Sigmoid colon (tissue), 7 donors: ENCODE results near the gene SLC22A2. TPM values are rescaled to one million over a fixed set of nuclear protein-coding genes. Genes with fewer than 3 reads are reported as not detected.

Experiments used
- DNase-seq: peaks from one replicate; pipeline ENCODE4 v3.0.0-alpha.2; 2019
- H3K27ac ChIP-seq, 4 donors: fragments of 200-600 bp; sonication (generic); one replicate each; pipeline ENCODE4 v1.5.1; 2016 to 2019; ENCODE audit warnings: mild to moderate bottlenecking in 1 of 4
- H3K27me3 ChIP-seq, 3 donors: fragments of 200-600 bp; sonication (generic); one replicate each; pipeline ENCODE4 v1.5.1; 2019; ENCODE audit warnings: mild to moderate bottlenecking in 1 of 3
- H3K36me3 ChIP-seq, 4 donors: fragments of 200-600 bp; sonication (generic); one replicate each; pipeline ENCODE4 v1.5.1; 2016 to 2019
- H3K4me1 ChIP-seq, 4 donors: fragments of 200-600 bp; sonication (generic); one replicate each; pipeline ENCODE4 v1.5.1; 2017 to 2019
- H3K4me3 ChIP-seq, 4 donors: fragments of 200-600 bp; sonication (generic); one replicate each; pipeline ENCODE4 v1.5.1; 2017 to 2019; ENCODE audit warnings: mild to moderate bottlenecking in 2 of 4, moderate library complexity in 1 of 4
- H3K9me3 ChIP-seq, 4 donors: fragments of 200-600 bp in 3 of 4; sonication (generic) in 3 of 4; one replicate each; pipeline versions ENCODE4 v1.5.1 to v1.6.1; 2013 to 2019
- EP300 ChIP-seq, 4 donors: sonication (generic); formaldehyde crosslinking; IDR thresholded peaks; one replicate each; pipeline ENCODE4 v1.6.1; 2017; ENCODE audit warnings: antibody characterized with exemption in 4 of 4
- POLR2A ChIP-seq, 2 donors: fragments of 450-650 bp; IDR thresholded peaks; one replicate each; pipeline ENCODE4 v1.6.1; 2016; ENCODE audit warnings: antibody characterized with exemption in 2 of 2, mild to moderate bottlenecking in 2 of 2, moderate library complexity in 2 of 2
- POLR2AphosphoS5 ChIP-seq, 4 donors: sonication (generic); formaldehyde crosslinking; IDR thresholded peaks; one replicate each; pipeline ENCODE4 v1.6.1; 2017; ENCODE audit warnings: antibody characterized with exemption in 4 of 4
- WGBS, 2 donors: extraction: QIAGEN DNeasy Blood & Tissue Kit; methylation state at CpG; one replicate each; pipeline ENCODE4 v1.1.7; 2013; 5-methylcytosine and 5-hydroxymethylcytosine counted together
- intact Hi-C: fragments of 100-400 bp; cut with DNase I; formaldehyde crosslinking; loops from one replicate; pipeline ENCODE4 v1.15.1; 2023
- polyA plus RNA-seq, 3 donors: library from polyadenylated mRNA; stranded (reverse); fragments of 200-250 nt; gene quantifications; one replicate each; pipeline ENCODE4 v1.2.3, GENCODE V29; 2013
- total RNA-seq, 4 donors: library from RNA; depleted of rRNA; stranded (reverse); fragments of >200 nt; gene quantifications; one replicate each; pipeline ENCODE4 v1.1.0, GENCODE V29; 2016
- TF ChIP-seq, protein P1 (sequence below), 4 experiments: fragments of 450-650 bp in 3 of 4; fragments of 200-600 bp in 1 of 4; IDR thresholded peaks; one replicate each; pipeline ENCODE4 v1.5.1; 2016 to 2019; ENCODE audit warnings: antibody characterized with exemption in 4 of 4, mild to moderate bottlenecking in 3 of 4, moderate library complexity in 2 of 4
- donor health status: healthy with polysubstance abuse.
- donor health status: Bipolar disorder and iron deficiency.
- donor health status: healthy.

Gene SLC22A2
- total and polyA plus RNA-seq, 7 donors: 0.27 to 0.99 (median 0.32) TPM; not detected in 3

DNA sequence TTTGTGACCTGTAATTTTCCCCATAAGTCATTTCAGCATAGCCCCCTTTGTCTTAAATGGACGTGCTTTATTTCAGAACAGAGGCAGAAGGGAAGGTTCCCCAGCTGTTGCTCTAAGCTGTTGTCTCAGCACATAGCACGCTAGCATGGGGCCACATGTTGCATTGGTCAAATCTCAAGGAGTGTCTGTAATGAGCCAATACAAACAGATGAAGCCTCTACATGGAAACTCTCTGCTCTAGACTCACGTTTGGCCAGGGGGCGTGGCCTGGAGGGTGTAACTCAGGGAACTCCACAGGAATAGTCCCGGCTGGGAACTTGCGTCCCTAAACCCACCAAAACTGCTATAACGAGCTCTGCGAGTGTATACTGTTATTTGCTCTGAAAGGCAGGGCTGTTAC, 35.2 kb upstream of the SLC22A2 start:
- Histone ChIP-seq H3K27ac (no peak overlapping the region), H3K4me3 (no peak overlapping the region), H3K36me3 (no peaks in the 10 kb centered on the region), H3K4me1 (no peaks in the 10 kb centered on the region), H3K9me3 (no peaks in the 10 kb centered on the region), H3K27me3 (no peaks in the 10 kb centered on the region)
- intact Hi-C loops: no loop called here
- 33 to 61% methylated on average over 8 of the region's 8 CpGs for WGBS, 2 donors
- no peak for DNase-seq
- TF ChIP-seq EP300 (IDR thresholded peaks at IDR 0.05) (no peak), POLR2AphosphoS5 (IDR thresholded peaks at IDR 0.05) (no peak), POLR2A (IDR thresholded peaks at IDR 0.05) (no peak)
- TF ChIP-seq, protein P1, sequence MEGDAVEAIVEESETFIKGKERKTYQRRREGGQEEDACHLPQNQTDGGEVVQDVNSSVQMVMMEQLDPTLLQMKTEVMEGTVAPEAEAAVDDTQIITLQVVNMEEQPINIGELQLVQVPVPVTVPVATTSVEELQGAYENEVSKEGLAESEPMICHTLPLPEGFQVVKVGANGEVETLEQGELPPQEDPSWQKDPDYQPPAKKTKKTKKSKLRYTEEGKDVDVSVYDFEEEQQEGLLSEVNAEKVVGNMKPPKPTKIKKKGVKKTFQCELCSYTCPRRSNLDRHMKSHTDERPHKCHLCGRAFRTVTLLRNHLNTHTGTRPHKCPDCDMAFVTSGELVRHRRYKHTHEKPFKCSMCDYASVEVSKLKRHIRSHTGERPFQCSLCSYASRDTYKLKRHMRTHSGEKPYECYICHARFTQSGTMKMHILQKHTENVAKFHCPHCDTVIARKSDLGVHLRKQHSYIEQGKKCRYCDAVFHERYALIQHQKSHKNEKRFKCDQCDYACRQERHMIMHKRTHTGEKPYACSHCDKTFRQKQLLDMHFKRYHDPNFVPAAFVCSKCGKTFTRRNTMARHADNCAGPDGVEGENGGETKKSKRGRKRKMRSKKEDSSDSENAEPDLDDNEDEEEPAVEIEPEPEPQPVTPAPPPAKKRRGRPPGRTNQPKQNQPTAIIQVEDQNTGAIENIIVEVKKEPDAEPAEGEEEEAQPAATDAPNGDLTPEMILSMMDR (IDR thresholded peaks at IDR 0.05): no peak

DNA sequence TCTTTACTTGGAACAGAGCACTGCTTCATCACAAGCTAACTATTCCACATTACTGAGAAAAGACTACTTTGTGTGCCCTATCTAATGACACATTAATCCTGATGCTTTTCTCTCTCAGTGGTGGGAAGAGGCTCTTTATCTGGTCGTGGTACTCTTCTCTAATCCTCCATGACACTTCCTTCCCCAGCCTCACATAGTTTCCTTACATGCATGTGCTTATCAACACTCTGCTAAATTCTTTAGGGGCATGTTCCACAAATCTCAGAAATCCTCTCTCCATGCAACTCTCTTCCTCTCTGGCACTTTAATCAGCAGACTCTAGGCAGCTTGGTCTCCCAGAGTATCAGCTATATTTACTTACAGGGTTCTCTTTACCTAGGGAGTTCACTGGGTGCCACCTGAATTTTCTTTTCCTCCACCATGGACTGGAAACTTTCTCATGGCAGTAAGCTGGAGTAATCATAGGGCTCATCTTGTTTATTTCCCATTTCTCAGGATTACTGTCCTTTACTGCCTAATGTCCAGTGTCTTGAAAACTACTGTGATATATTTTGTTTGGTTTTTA, 27.0 kb upstream of the SLC22A2 start:
- no peaks in the 10 kb centered on the region for H3K27me3 ChIP-seq
- intact Hi-C loops: no loop called here
- TF ChIP-seq POLR2AphosphoS5 (IDR thresholded peaks at IDR 0.05) (no peak), EP300 (IDR thresholded peaks at IDR 0.05) (no peak), POLR2A (IDR thresholded peaks at IDR 0.05) (no peak)
- TF ChIP-seq, protein P1 (IDR thresholded peaks at IDR 0.05): no peak
- no peak for DNase-seq
- 0 to 63% methylated on average over 1 of the region's 1 CpG for WGBS, 2 donors
- no peaks in the 10 kb centered on the region for H3K36me3 ChIP-seq
- no peaks in the 10 kb centered on the region for H3K9me3 ChIP-seq
- H3K4me3 ChIP-seq: no peak overlapping the region
- H3K4me1 ChIP-seq: no peaks in the 10 kb centered on the region
- no peak overlapping the region for H3K27ac ChIP-seq

DNA sequence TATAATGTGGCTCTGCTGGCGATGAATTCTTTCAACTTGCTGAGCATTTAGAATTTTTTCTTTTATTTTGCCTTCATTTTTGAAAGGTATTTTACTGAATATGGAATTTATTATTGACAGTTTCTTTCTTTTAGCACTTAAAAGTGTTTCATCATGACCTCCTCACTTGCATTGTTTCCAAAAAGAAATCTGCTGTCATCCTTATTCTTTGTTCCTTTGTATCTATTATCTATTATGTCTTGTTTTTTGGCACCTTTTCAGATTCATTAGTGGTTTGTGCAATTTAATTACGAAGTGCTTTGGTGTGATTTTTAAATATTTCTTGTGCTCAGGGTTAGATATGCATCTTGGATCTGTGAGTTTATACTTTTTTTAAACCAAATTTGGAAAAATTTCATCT, 26.0 kb upstream of the SLC22A2 start:
- Histone ChIP-seq H3K9me3 (peaks cover 0 to 2% (median 0%) of the 10 kb centered on the region in 4 donors), H3K4me1 (no peaks in the 10 kb centered on the region), H3K4me3 (no peak overlapping the region), H3K27ac (no peak overlapping the region), H3K36me3 (no peaks in the 10 kb centered on the region), H3K27me3 (no peaks in the 10 kb centered on the region)
- 92% methylated on average over 2 of the region's 2 CpGs for WGBS, 2 donors
- intact Hi-C loops: no loop called here
- DNase-seq: no peak
- TF ChIP-seq POLR2A (IDR thresholded peaks at IDR 0.05) (no peak), EP300 (IDR thresholded peaks at IDR 0.05) (no peak), POLR2AphosphoS5 (IDR thresholded peaks at IDR 0.05) (no peak)
- TF ChIP-seq, protein P1 (IDR thresholded peaks at IDR 0.05): no peak

DNA sequence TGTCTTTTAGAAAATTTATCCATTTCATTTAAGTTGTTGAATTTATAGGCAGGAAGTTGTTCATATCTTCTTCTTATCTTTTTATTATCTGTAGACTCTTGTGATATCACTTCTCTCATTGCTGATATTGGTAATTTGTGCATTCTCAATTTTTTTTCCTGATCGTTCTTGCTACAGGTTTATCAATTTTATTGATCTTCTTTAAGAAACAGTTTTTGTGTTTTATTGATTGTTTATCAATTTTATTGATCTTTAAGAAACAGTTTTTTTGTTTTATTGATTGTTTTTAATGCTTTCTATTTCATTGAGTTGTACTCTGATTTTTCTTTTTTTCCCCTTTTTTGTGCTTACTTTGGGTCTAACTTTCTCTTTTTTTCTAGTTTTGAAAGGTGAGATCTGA, 23.8 kb upstream of the SLC22A2 start:
- Histone ChIP-seq H3K4me1 (no peaks in the 10 kb centered on the region), H3K27ac (no peak overlapping the region), H3K36me3 (no peaks in the 10 kb centered on the region), H3K27me3 (no peaks in the 10 kb centered on the region), H3K9me3 (peaks cover 0 to 2% (median 0%) of the 10 kb centered on the region in 4 donors), H3K4me3 (no peak overlapping the region)
- DNase-seq: no peak
- no peak for TF ChIP-seq EP300 (IDR thresholded peaks at IDR 0.05)
- TF ChIP-seq, protein P1 (IDR thresholded peaks at IDR 0.05): no peak
- TF ChIP-seq POLR2AphosphoS5 (IDR thresholded peaks at IDR 0.05): no peak
- TF ChIP-seq POLR2A (IDR thresholded peaks at IDR 0.05): no peak
- 1 to 17% methylated on average over 1 of the region's 1 CpG for WGBS, 2 donors
- intact Hi-C loops: no loop called here

DNA sequence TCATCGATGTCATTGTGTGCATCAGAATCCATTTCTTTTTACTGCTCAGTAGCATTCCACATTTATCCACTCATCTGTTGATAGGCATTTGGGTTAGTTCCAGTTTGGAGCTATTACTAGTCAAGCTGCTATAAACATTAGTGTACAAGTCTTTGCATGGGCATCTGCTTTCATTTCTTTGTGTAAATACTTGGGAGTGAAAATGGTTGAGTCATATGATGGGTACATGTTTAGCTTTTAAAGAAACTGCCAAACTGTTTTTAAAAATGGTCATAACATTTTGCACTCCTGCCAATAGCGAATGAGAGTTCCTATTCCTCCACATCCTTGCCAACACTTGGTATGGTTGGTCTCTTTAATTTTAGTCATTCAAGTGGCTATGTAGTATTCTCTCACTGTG, 21.2 kb upstream of the SLC22A2 start:
- WGBS, 2 donors: 48 to 97% methylated on average over 2 of the region's 2 CpGs

More for the DNA sequence above, 21.2 kb upstream of the SLC22A2 start:
- Histone ChIP-seq H3K4me1 (no peaks in the 10 kb centered on the region), H3K36me3 (no peaks in the 10 kb centered on the region), H3K9me3 (peaks cover 0 to 2% (median 0%) of the 10 kb centered on the region in 4 donors), H3K27me3 (no peaks in the 10 kb centered on the region), H3K4me3 (no peak overlapping the region), H3K27ac (no peak overlapping the region)
- TF ChIP-seq, protein P1 (IDR thresholded peaks at IDR 0.05): no peak
- peak in 1 of 4 donors; percentile 7 for TF ChIP-seq POLR2AphosphoS5 (IDR thresholded peaks at IDR 0.05)
- DNase-seq: no peak
- intact Hi-C loops: no loop called here
